GM10248 (cell line): ENCODE results near the gene EXD1.

Experiments
- CTCF ChIA-PET: fragments of 300-600 bp; sonication (Branson Sonifier 250); formaldehyde crosslinking; extraction: SDS; loops from one replicate; lab custom pipeline; 2021; ENCODE audit warnings: antibody characterized with exemption; lab: Yijun Ruan, JAX
- POLR2A ChIA-PET: fragments of 350-650 bp; sonication (Branson Sonifier 250); formaldehyde crosslinking; extraction: SDS; loops from one replicate; lab custom pipeline; 2020; ENCODE audit warnings: antibody characterized with exemption; lab: Yijun Ruan, JAX
- DNase-seq: peaks from one replicate; pipeline ENCODE4 v3.0.0; 2012; ENCODE audit errors: extremely low spot score
- TF ChIP-seq, protein P1 (sequence below): IDR thresholded peaks from 2 replicates; pipeline ENCODE4 v1.5.1; 2012; ENCODE audit warnings: mild to moderate bottlenecking, low read depth; ENCODE audit errors: extremely low read depth, missing control alignments, control extremely low read depth

The EXD1 gene, protein sequence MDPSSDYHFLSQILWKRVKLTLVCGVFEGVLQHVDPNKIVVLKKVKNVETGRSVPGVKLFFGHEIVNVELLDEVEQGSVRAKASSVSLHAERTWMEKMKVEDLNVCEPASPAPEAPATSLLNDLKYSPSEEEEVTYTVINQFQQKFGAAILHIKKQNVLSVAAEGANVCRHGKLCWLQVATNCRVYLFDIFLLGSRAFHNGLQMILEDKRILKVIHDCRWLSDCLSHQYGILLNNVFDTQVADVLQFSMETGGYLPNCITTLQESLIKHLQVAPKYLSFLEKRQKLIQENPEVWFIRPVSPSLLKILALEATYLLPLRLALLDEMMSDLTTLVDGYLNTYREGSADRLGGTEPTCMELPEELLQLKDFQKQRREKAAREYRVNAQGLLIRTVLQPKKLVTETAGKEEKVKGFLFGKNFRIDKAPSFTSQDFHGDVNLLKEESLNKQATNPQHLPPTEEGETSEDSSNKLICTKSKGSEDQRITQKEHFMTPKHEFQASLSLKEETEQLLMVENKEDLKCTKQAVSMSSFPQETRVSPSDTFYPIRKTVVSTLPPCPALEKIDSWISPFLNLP

DNA sequence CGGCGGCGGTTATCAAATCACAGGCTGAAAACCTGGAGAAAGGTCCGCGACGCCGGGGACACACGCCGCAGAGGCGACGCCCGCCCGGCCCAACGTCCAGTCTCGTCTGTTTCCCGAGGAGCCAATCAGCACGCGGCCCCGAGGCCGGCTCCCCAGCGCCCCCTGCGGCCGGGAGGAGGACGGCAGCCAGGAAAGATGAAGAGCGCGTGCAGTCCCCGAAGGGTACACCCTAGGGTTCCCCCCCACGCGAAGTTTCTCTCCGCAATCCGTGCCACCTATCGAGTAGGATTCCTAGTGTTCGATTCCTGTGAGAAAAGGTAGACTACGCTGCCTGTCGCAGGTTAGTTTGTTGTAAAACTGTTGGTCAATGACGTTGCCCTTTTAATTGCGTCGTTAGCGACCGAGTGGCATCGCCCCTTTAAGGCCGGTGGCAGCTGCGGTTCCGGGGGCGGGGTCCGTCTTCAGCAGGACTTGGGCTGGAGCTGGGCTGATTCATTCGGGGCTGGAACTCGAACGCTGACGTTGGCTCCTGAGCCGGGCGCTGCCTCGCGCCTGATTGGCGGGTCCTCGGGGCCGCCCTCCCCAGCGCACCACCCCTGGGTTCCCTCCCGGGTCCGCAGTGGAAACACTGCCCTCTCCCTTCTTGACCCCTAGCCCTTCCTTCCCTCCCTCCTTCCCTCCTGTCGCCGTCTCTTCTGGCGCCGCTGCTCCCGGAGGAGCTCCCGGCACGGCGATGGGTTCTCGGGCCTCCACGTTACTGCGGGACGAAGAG is at the start of gene EXD1, which contains the start of gene CHP1:
Gene EXD1 (minus strand): TSS at position 108 of the 772 bp plus-strand sequence. CDS start 4,182 bp downstream, outside the sequence.
Gene CHP1 (plus strand): TSS at position 619 of the 772 bp plus-strand sequence. CDS start 115 bp downstream, at position 734.
- ChIA-PET CTCF (interaction anchor here (0.7 to 3.7 kb wide), 28 partner anchors 8 to 336 kb away, joined by 3 to 22 read pairs (median 4); partner anchors contain the start of genes INO80 and VPS18), POLR2A (no interaction called here)
- TF ChIP-seq, protein P1, sequence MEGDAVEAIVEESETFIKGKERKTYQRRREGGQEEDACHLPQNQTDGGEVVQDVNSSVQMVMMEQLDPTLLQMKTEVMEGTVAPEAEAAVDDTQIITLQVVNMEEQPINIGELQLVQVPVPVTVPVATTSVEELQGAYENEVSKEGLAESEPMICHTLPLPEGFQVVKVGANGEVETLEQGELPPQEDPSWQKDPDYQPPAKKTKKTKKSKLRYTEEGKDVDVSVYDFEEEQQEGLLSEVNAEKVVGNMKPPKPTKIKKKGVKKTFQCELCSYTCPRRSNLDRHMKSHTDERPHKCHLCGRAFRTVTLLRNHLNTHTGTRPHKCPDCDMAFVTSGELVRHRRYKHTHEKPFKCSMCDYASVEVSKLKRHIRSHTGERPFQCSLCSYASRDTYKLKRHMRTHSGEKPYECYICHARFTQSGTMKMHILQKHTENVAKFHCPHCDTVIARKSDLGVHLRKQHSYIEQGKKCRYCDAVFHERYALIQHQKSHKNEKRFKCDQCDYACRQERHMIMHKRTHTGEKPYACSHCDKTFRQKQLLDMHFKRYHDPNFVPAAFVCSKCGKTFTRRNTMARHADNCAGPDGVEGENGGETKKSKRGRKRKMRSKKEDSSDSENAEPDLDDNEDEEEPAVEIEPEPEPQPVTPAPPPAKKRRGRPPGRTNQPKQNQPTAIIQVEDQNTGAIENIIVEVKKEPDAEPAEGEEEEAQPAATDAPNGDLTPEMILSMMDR, result peak; percentile 91
- peak; percentile 98 for DNase-seq

DNA sequence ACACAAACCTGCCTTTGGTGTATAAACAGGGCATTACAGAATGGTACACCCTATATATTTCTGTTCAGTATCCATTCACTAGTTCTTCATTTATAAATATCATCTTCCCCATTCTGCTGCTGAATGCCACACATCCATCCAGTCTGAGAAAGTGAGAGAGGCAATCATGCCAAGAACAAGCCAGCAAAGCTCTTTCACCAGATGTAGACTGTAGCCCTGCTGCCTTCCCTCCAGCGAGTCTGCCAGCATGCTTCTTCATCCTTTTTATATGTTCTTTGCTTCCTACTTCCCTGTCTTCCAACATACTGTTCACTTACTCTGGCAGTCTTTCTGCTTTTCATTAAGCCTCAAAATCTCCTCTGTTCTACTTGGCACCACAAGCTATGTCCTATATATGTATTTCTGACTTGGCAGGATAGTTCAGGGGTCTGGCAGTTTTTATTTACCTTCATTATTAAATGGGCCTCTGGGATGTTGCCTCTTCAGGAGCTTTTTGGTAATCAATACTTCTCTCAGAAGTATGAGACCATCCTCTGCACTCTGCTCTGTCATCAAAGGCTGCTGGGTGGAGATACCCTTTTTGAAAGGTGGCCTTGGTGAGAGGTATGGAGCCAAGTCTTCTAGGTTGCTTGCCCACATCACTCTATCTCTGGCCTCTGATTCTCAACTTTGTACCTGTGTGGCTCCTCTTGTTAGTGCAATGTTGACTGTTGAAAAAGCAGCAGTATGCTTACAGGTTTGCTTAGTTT is 49.2 kb upstream of the EXD1 start:
- CTCF ChIA-PET, result interaction anchor here (1.3 kb wide), 1 partner anchor 368 kb away, joined by 3 read pairs; no protein-coding TSS in a partner anchor

DNA sequence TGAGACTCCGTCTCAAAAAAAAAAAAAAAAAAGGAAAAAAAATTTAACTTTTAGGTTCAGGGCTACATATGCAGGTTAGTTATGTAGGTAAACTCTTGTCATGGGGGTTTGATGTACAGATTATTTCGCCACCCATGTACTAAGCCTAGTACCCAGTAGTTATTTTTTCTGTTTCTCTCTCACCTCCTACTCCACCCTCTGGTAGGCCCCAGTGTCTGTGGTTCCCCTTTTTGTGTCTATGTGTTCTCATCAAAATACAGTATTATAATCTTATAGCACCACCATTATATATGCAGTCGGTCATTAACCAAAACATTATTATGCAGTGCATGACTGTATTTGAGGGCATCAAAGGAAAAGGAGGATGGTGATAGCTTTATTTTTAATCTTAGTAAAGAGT is 47.8 kb upstream of the EXD1 start:
- TF ChIP-seq, protein P1, result no peak
- no peak for DNase-seq
- POLR2A ChIA-PET, result no interaction called here
- CTCF ChIA-PET, result interaction anchor here (1.0 kb wide), 1 partner anchor 9 kb away, joined by 3 read pairs; no protein-coding TSS in a partner anchor

More for the DNA sequence above, 49.2 kb upstream of the EXD1 start:
- POLR2A ChIA-PET, result no interaction called here
- no peak for DNase-seq
- TF ChIP-seq, protein P1, result no peak

DNA sequence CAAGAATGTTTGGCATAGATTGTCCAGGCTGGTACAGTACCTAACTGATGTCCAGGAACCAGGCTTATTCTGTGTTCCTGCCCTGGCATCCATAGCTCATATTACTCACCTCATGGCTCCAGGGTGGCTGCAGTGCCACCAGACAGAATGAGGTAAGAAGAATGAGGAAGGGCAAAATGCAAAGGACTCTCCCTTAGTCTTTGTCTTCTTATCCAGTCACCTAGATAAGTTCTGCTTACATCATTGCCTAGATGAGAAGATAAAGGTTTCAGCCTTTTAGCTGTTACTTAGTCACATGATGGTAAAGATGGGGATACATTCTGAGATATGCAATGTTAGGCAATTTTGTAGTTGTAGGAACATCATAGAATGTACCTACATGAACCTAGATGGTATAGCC is 46.3 kb upstream of the EXD1 start:
- POLR2A ChIA-PET, result no interaction called here
- TF ChIP-seq, protein P1, result no peak
- DNase-seq, result no peak
- CTCF ChIA-PET, result no interaction called here

DNA sequence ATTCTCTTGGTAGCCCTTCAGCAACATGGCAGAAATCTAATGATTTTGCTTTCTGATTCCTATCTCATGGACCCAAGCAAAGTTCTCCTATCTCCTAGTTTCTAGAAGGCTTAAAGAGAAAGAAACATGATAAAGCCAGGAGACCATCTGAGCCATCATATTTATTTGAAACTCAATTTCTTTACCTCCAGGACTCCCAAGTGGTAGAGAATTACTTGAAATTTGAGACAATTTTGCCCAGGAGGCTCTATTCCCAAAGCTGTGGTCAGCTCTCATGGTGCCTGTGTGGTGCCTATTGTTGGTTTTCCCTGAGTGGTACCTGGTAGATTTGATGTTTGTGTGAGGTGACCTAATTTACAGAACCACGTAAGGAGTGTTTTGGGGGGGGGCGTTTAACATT is 39.3 kb upstream of the EXD1 start:
- TF ChIP-seq, protein P1, result no peak
- DNase-seq, result no peak
- ChIA-PET CTCF (interaction anchor here (1.0 to 2.3 kb wide), 2 partner anchors 11 to 378 kb away, joined by 3 to 5 read pairs; no protein-coding TSS in a partner anchor), POLR2A (no interaction called here)
